Neural progenitor cell (in vitro differentiated cells): ENCODE measurements around the gene B4GALT5. TPM values are rescaled to one million over a fixed set of nuclear protein-coding genes. Genes with fewer than 3 reads are reported as not detected.
A peak's percentile ranks its signal among the peaks of the same experiment; 100 is the strongest.

Experiments used
- DNase-seq: peaks from one replicate; pipeline ENCODE4 v3.0.0-alpha.2; 2016; ENCODE audit warnings: low spot score
- H2AFZ ChIP-seq: fragments of 200-600 bp; sonication (generic); replicated peaks from 2 replicates; pipeline ENCODE4 v1.6.1; 2016; ENCODE audit warnings: antibody characterized with exemption
- H3F3A ChIP-seq: fragments of 200-600 bp; sonication (generic); 2 replicates; pipeline ENCODE4 v1.6.1; 2016; ENCODE audit warnings: antibody characterized with exemption, low read depth
- H3K27ac ChIP-seq: fragments of 200-600 bp; sonication (generic); 2 replicates; pipeline ENCODE4 v1.5.1; 2016; ENCODE audit warnings: mild to moderate bottlenecking
- H3K27me3 ChIP-seq: fragments of 200-600 bp; sonication (generic); 2 replicates; pipeline ENCODE4 v1.6.1; 2016; ENCODE audit warnings: mild to moderate bottlenecking, moderate library complexity
- H3K36me3 ChIP-seq: fragments of 200-600 bp; sonication (generic); 2 replicates; pipeline ENCODE4 v1.5.1; 2016
- H3K4me1 ChIP-seq: fragments of 200-600 bp; sonication (generic); 2 replicates; pipeline ENCODE4 v1.6.1; 2016; ENCODE audit warnings: mixed run types
- H3K4me2 ChIP-seq: fragments of 200-600 bp; sonication (generic); 2 replicates; pipeline ENCODE4 v1.6.1; 2016
- H3K4me3 ChIP-seq: fragments of 200-600 bp; sonication (generic); 2 replicates; pipeline ENCODE4 v1.5.1; 2016
- H3K79me2 ChIP-seq: fragments of 200-600 bp; sonication (generic); 2 replicates; pipeline ENCODE4 v1.6.1; 2016; ENCODE audit warnings: low read depth
- H3K9ac ChIP-seq: fragments of 200-600 bp; sonication (generic); 2 replicates; pipeline ENCODE4 v1.6.1; 2016
- H3K9me3 ChIP-seq: fragments of 200-600 bp; sonication (generic); 2 replicates; pipeline ENCODE4 v1.5.1; 2016; ENCODE audit warnings: low read depth
- H4K20me1 ChIP-seq: fragments of 200-600 bp; sonication (generic); 2 replicates; pipeline ENCODE4 v1.6.1; 2016; ENCODE audit warnings: low read depth
- H3K27ac Mint-ChIP-seq: 3 replicates; pipeline ENCODE4 v1.8.0; 2021; ENCODE audit warnings: mixed read lengths
- H3K27me3 Mint-ChIP-seq: 2 replicates; pipeline ENCODE4 v1.8.0; 2022; ENCODE audit warnings: low read depth, mild to moderate bottlenecking, inconsistent platforms, moderate library complexity, mixed read lengths; ENCODE audit not compliant: insufficient read depth
- H3K36me3 Mint-ChIP-seq: 3 replicates; pipeline ENCODE4 v1.8.0; 2021; ENCODE audit warnings: mixed read lengths
- H3K4me1 Mint-ChIP-seq: 3 replicates; pipeline ENCODE4 v1.8.0; 2021; ENCODE audit warnings: mixed read lengths
- H3K4me3 Mint-ChIP-seq: 3 replicates; pipeline ENCODE4 v1.8.0; 2021; ENCODE audit warnings: mild to moderate bottlenecking, moderate library complexity, mixed read lengths
- H3K9me3 Mint-ChIP-seq: 3 replicates; pipeline ENCODE4 v1.8.0; 2020; ENCODE audit warnings: mixed read lengths
- CTCF ChIP-seq: fragments of 200-600 bp; sonication (generic); IDR thresholded peaks from 2 replicates; pipeline ENCODE4 v1.5.1; 2017; ENCODE audit warnings: antibody characterized with exemption, mild to moderate bottlenecking
- EZH2 ChIP-seq: fragments of 200-600 bp; sonication (generic); IDR thresholded peaks from 2 replicates; pipeline ENCODE4 v1.6.1; 2017; ENCODE audit warnings: antibody characterized with exemption, mild to moderate bottlenecking, moderate library complexity
- EZH2phosphoT487 ChIP-seq: fragments of 200-600 bp; sonication (generic); IDR thresholded peaks from 2 replicates; pipeline ENCODE4 v1.6.1; 2017; ENCODE audit warnings: antibody characterized with exemption
- total RNA-seq: library from RNA; depleted of rRNA; stranded (reverse); fragments of >200 nt; gene quantifications from 2 replicates; pipeline ENCODE4 v1.2.3, GENCODE V29; 2015; ENCODE audit warnings: low replicate concordance

B4GALT5 gene
- total RNA-seq, 1 donor from 2014 or later = 60.1 TPM

GRCh38 chr20:49675368-49676151 lies 38.1 kb downstream of the B4GALT5 start:
- Mint-ChIP-seq H3K27me3 (peaks cover 2% of the 10 kb centered on the region), H3K36me3 (peaks cover 7% of the 10 kb centered on the region), H3K4me1 (peaks cover 71% of the 10 kb centered on the region), H3K4me3 (no peak overlapping the region), H3K9me3 (no peaks in the 10 kb centered on the region), H3K27ac (no peak overlapping the region)
- H2AFZ ChIP-seq = no peak overlapping the region
- no peak for DNase-seq
- H3K4me1 ChIP-seq = peaks cover 66% of the 10 kb centered on the region
- TF ChIP-seq CTCF (no peak), EZH2phosphoT487 (no peak), EZH2 (no peak)
- no peaks in the 10 kb centered on the region for H3K9me3 ChIP-seq
- peaks cover 100% of the 10 kb centered on the region for H4K20me1 ChIP-seq
- H3K27ac ChIP-seq = peak overlapping the region; percentile 12
- no peak overlapping the region for H3K4me3 ChIP-seq
- peak overlapping the region; percentile 36 for H3K4me2 ChIP-seq
- peaks cover 36% of the 10 kb centered on the region for H3F3A ChIP-seq
- peaks cover 100% of the 10 kb centered on the region for H3K79me2 ChIP-seq
- H3K36me3 ChIP-seq = no peaks in the 10 kb centered on the region
- no peaks in the 10 kb centered on the region for H3K27me3 ChIP-seq
- H3K9ac ChIP-seq = no peak overlapping the region

- H3K27ac ChIP-seq = peak overlapping the region; percentile 12
- no peak for TF ChIP-seq EZH2phosphoT487
- TF ChIP-seq EZH2 = no peak
- no peak for TF ChIP-seq CTCF
- H3K27me3 ChIP-seq = no peaks in the 10 kb centered on the region
- H3F3A ChIP-seq = peaks cover 27% of the 10 kb centered on the region
- Mint-ChIP-seq H3K36me3 (peaks cover 6% of the 10 kb centered on the region), H3K4me3 (no peak overlapping the region), H3K27me3 (peaks cover 2% of the 10 kb centered on the region), H3K9me3 (no peaks in the 10 kb centered on the region), H3K4me1 (peaks cover 66% of the 10 kb centered on the region), H3K27ac (peak overlapping the region; percentile 15)
- no peaks in the 10 kb centered on the region for H3K9me3 ChIP-seq
- H2AFZ ChIP-seq = no peak overlapping the region
- DNase-seq = no peak
- H3K36me3 ChIP-seq = no peaks in the 10 kb centered on the region
- H3K79me2 ChIP-seq = peaks cover 100% of the 10 kb centered on the region
- H3K4me1 ChIP-seq = peaks cover 57% of the 10 kb centered on the region
- peak overlapping the region; percentile 36 for H3K4me2 ChIP-seq
- peaks cover 100% of the 10 kb centered on the region for H4K20me1 ChIP-seq
- no peak overlapping the region for H3K9ac ChIP-seq
- no peak overlapping the region for H3K4me3 ChIP-seq
These were observed 39.0 kb downstream of the B4GALT5 start for GRCh38 chr20:49674383-49675352.

GRCh38 chr20:49672096-49672664 lies 41.5 kb downstream of the B4GALT5 start:
- TF ChIP-seq EZH2 (no peak), EZH2phosphoT487 (no peak), CTCF (no peak)
- Mint-ChIP-seq H3K27ac (peak overlapping the region; percentile 9), H3K4me1 (peaks cover 63% of the 10 kb centered on the region), H3K36me3 (peaks cover 6% of the 10 kb centered on the region), H3K9me3 (no peaks in the 10 kb centered on the region), H3K27me3 (peaks cover 2% of the 10 kb centered on the region), H3K4me3 (no peak overlapping the region)
- no peaks in the 10 kb centered on the region for H3K27me3 ChIP-seq
- H3F3A ChIP-seq = peaks cover 14% of the 10 kb centered on the region
- H3K36me3 ChIP-seq = no peaks in the 10 kb centered on the region
- peak overlapping the region; percentile 34 for H3K27ac ChIP-seq
- peaks cover 100% of the 10 kb centered on the region for H4K20me1 ChIP-seq
- H2AFZ ChIP-seq = no peak overlapping the region
- peak overlapping the region; percentile 31 for H3K4me2 ChIP-seq
- no peak overlapping the region for H3K4me3 ChIP-seq
- no peak for DNase-seq
- no peaks in the 10 kb centered on the region for H3K9me3 ChIP-seq
- no peak overlapping the region for H3K9ac ChIP-seq
- H3K79me2 ChIP-seq = peaks cover 100% of the 10 kb centered on the region
- peaks cover 41% of the 10 kb centered on the region for H3K4me1 ChIP-seq
